ENCODE data around the gene ADGRG4. TPM values are rescaled to one million over a fixed set of nuclear protein-coding genes. Genes with fewer than 3 reads are reported as not detected.

The ADGRG4 gene
- total and polyA plus RNA-seq, 9 donors: under 0.01 to 0.44 (median 0.02) TPM; not detected in 1

GRCh38 chrX:136325377-136325776, 24.6 kb downstream of the ADGRG4 start:
- Histone ChIP-seq H3K27me3 (ENCODE audit: control insufficient read depth, insufficient read depth, low read length) (no peaks in the 10 kb centered on the region), H3K9me3 (replicated peaks; ENCODE audit: control insufficient read depth, low read depth, low read length) (no peaks in the 10 kb centered on the region), H3K4me3 (ENCODE audit: low read length) (no peak overlapping the region), H3K36me3 (ENCODE audit: control insufficient read depth, insufficient read depth, low read length) (no peaks in the 10 kb centered on the region), H3K27ac (ENCODE audit: low read length) (no peak overlapping the region), H3K4me1 (ENCODE audit: control insufficient read depth, insufficient read depth, low read length) (no peaks in the 10 kb centered on the region)
- DNase-seq: no peak
- WGBS (ENCODE audit: insufficient coverage): 63% methylated on average over 2 of the region's 4 CpGs

- no peak for DNase-seq
- Histone ChIP-seq H3K9me3 (replicated peaks; ENCODE audit: control insufficient read depth, low read depth, low read length) (no peaks in the 10 kb centered on the region), H3K27me3 (ENCODE audit: control insufficient read depth, insufficient read depth, low read length) (no peaks in the 10 kb centered on the region), H3K27ac (ENCODE audit: low read length) (no peak overlapping the region), H3K4me3 (ENCODE audit: low read length) (no peak overlapping the region), H3K4me1 (ENCODE audit: control insufficient read depth, insufficient read depth, low read length) (no peaks in the 10 kb centered on the region), H3K36me3 (ENCODE audit: control insufficient read depth, insufficient read depth, low read length) (no peaks in the 10 kb centered on the region)
- WGBS (ENCODE audit: insufficient coverage): 33% methylated on average over 1 of the region's 2 CpGs
These were observed 28.2 kb downstream of the ADGRG4 start for GRCh38 chrX:136328933-136329332.

- DNase-seq: no peak
- Histone ChIP-seq H3K27ac (ENCODE audit: low read length) (no peak overlapping the region), H3K9me3 (replicated peaks; ENCODE audit: control insufficient read depth, low read depth, low read length) (no peaks in the 10 kb centered on the region), H3K36me3 (ENCODE audit: control insufficient read depth, insufficient read depth, low read length) (no peaks in the 10 kb centered on the region), H3K27me3 (ENCODE audit: control insufficient read depth, insufficient read depth, low read length) (no peaks in the 10 kb centered on the region), H3K4me1 (ENCODE audit: control insufficient read depth, insufficient read depth, low read length) (no peaks in the 10 kb centered on the region), H3K4me3 (ENCODE audit: low read length) (no peak overlapping the region)
- whole genome bisulfite sequencing (ENCODE audit: insufficient coverage): no CpG with 5 or more reads among the region's 1 CpG
These were observed 35.9 kb downstream of the ADGRG4 start for GRCh38 chrX:136336623-136337022.

GRCh38 chrX:136339702-136340101, 38.9 kb downstream of the ADGRG4 start:
- no peaks in the 10 kb centered on the region for H3K9me3 ChIP-seq (replicated peaks; ENCODE audit: control insufficient read depth, low read depth, low read length)
- no CpG with 5 or more reads among the region's 1 CpG for WGBS (ENCODE audit: insufficient coverage)
- no peak for DNase-seq
- H3K27me3 ChIP-seq (ENCODE audit: control insufficient read depth, insufficient read depth, low read length): no peaks in the 10 kb centered on the region
- no peaks in the 10 kb centered on the region for H3K4me1 ChIP-seq (ENCODE audit: control insufficient read depth, insufficient read depth, low read length)
- no peak overlapping the region for H3K4me3 ChIP-seq (ENCODE audit: low read length)
- no peak overlapping the region for H3K27ac ChIP-seq (ENCODE audit: low read length)
- no peaks in the 10 kb centered on the region for H3K36me3 ChIP-seq (ENCODE audit: control insufficient read depth, insufficient read depth, low read length)

GRCh38 chrX:136344320-136344719, 43.6 kb downstream of the ADGRG4 start:
- Histone ChIP-seq H3K4me1 (ENCODE audit: control insufficient read depth, insufficient read depth, low read length) (no peaks in the 10 kb centered on the region), H3K27me3 (ENCODE audit: control insufficient read depth, insufficient read depth, low read length) (no peaks in the 10 kb centered on the region), H3K27ac (ENCODE audit: low read length) (no peak overlapping the region), H3K4me3 (ENCODE audit: low read length) (no peak overlapping the region), H3K9me3 (replicated peaks; ENCODE audit: control insufficient read depth, low read depth, low read length) (no peaks in the 10 kb centered on the region), H3K36me3 (ENCODE audit: control insufficient read depth, insufficient read depth, low read length) (no peaks in the 10 kb centered on the region)
- no peak for DNase-seq

- Histone ChIP-seq H3K36me3 (ENCODE audit: control insufficient read depth, insufficient read depth, low read length) (no peaks in the 10 kb centered on the region), H3K4me1 (ENCODE audit: control insufficient read depth, insufficient read depth, low read length) (no peaks in the 10 kb centered on the region), H3K27me3 (ENCODE audit: control insufficient read depth, insufficient read depth, low read length) (no peaks in the 10 kb centered on the region), H3K4me3 (ENCODE audit: low read length) (no peak overlapping the region), H3K9me3 (replicated peaks; ENCODE audit: control insufficient read depth, low read depth, low read length) (no peaks in the 10 kb centered on the region), H3K27ac (ENCODE audit: low read length) (no peak overlapping the region)
- whole genome bisulfite sequencing (ENCODE audit: insufficient coverage): 46% methylated on average over 2 of the region's 2 CpGs
- no peak for DNase-seq
These were observed 45.7 kb downstream of the ADGRG4 start for GRCh38 chrX:136346506-136346905.

GRCh38 chrX:136347706-136348105, 46.9 kb downstream of the ADGRG4 start:
- 27% methylated on average over 1 of the region's 1 CpG for WGBS (ENCODE audit: insufficient coverage)

GRCh38 chrX:136353526-136354093, 52.8 kb downstream of the ADGRG4 start:
- 71% methylated on average over 3 of the region's 4 CpGs for WGBS (ENCODE audit: insufficient coverage)
- Histone ChIP-seq H3K36me3 (ENCODE audit: control insufficient read depth, insufficient read depth, low read length) (no peaks in the 10 kb centered on the region), H3K27me3 (ENCODE audit: control insufficient read depth, insufficient read depth, low read length) (peaks cover 6% of the 10 kb centered on the region), H3K9me3 (replicated peaks; ENCODE audit: control insufficient read depth, low read depth, low read length) (no peaks in the 10 kb centered on the region), H3K4me3 (ENCODE audit: low read length) (no peak overlapping the region), H3K27ac (ENCODE audit: low read length) (no peak overlapping the region), H3K4me1 (ENCODE audit: control insufficient read depth, insufficient read depth, low read length) (no peaks in the 10 kb centered on the region)
- no peak for DNase-seq

More at GRCh38 chrX:136347706-136348105, 46.9 kb downstream of the ADGRG4 start:
- Histone ChIP-seq H3K27ac (ENCODE audit: low read length) (no peak overlapping the region), H3K4me3 (ENCODE audit: low read length) (no peak overlapping the region), H3K4me1 (ENCODE audit: control insufficient read depth, insufficient read depth, low read length) (no peaks in the 10 kb centered on the region), H3K27me3 (ENCODE audit: control insufficient read depth, insufficient read depth, low read length) (no peaks in the 10 kb centered on the region), H3K36me3 (ENCODE audit: control insufficient read depth, insufficient read depth, low read length) (no peaks in the 10 kb centered on the region), H3K9me3 (replicated peaks; ENCODE audit: control insufficient read depth, low read depth, low read length) (no peaks in the 10 kb centered on the region)
- DNase-seq: no peak

GRCh38 chrX:136354201-136354600, 53.4 kb downstream of the ADGRG4 start:
- Histone ChIP-seq H3K4me3 (ENCODE audit: low read length) (no peak overlapping the region), H3K9me3 (replicated peaks; ENCODE audit: control insufficient read depth, low read depth, low read length) (no peaks in the 10 kb centered on the region), H3K4me1 (ENCODE audit: control insufficient read depth, insufficient read depth, low read length) (no peaks in the 10 kb centered on the region), H3K27ac (ENCODE audit: low read length) (no peak overlapping the region), H3K27me3 (ENCODE audit: control insufficient read depth, insufficient read depth, low read length) (peaks cover 6% of the 10 kb centered on the region), H3K36me3 (ENCODE audit: control insufficient read depth, insufficient read depth, low read length) (no peaks in the 10 kb centered on the region)
- 67% methylated on average over 3 of the region's 4 CpGs for WGBS (ENCODE audit: insufficient coverage)
- DNase-seq: no peak

GRCh38 chrX:136369377-136369776, 68.6 kb downstream of the ADGRG4 start:
- 0% methylated on average over 1 of the region's 5 CpGs for WGBS (ENCODE audit: insufficient coverage)

GRCh38 chrX:136376713-136377112, 76.0 kb downstream of the ADGRG4 start:
- WGBS (ENCODE audit: insufficient coverage): no CpG with 5 or more reads among the region's 5 CpGs
- Histone ChIP-seq H3K36me3 (ENCODE audit: control insufficient read depth, insufficient read depth, low read length) (no peaks in the 10 kb centered on the region), H3K4me3 (ENCODE audit: low read length) (no peak overlapping the region), H3K4me1 (ENCODE audit: control insufficient read depth, insufficient read depth, low read length) (no peaks in the 10 kb centered on the region), H3K27me3 (ENCODE audit: control insufficient read depth, insufficient read depth, low read length) (peaks cover 6% of the 10 kb centered on the region), H3K27ac (ENCODE audit: low read length) (no peak overlapping the region), H3K9me3 (replicated peaks; ENCODE audit: control insufficient read depth, low read depth, low read length) (no peaks in the 10 kb centered on the region)
- no peak for DNase-seq

More at GRCh38 chrX:136369377-136369776, 68.6 kb downstream of the ADGRG4 start:
- Histone ChIP-seq H3K27me3 (ENCODE audit: control insufficient read depth, insufficient read depth, low read length) (no peaks in the 10 kb centered on the region), H3K4me1 (ENCODE audit: control insufficient read depth, insufficient read depth, low read length) (no peaks in the 10 kb centered on the region), H3K36me3 (ENCODE audit: control insufficient read depth, insufficient read depth, low read length) (no peaks in the 10 kb centered on the region), H3K4me3 (ENCODE audit: low read length) (no peak overlapping the region), H3K9me3 (replicated peaks; ENCODE audit: control insufficient read depth, low read depth, low read length) (no peaks in the 10 kb centered on the region), H3K27ac (ENCODE audit: low read length) (no peak overlapping the region)
- DNase-seq: no peak

Data from muscle of leg (tissue), 11 donors.